HUES64 (cell line): ENCODE measurements around the gene C11orf21.

Source experiments
- H3K27ac ChIP-seq: 2 replicates; pipeline ENCODE4 v1.7.0; 2013; ENCODE audit warnings: low read depth, low read length, inconsistent platforms
- H3K27me3 ChIP-seq: 2 replicates; pipeline ENCODE4 v1.6.1; 2013; ENCODE audit warnings: mild to moderate bottlenecking, low read length; ENCODE audit not compliant: insufficient read depth
- H3K36me3 ChIP-seq: 2 replicates; pipeline ENCODE4 v1.6.1; 2013; ENCODE audit warnings: mild to moderate bottlenecking, low read length; ENCODE audit not compliant: insufficient read depth
- H3K4me1 ChIP-seq: 2 replicates; pipeline ENCODE4 v1.6.1; 2013; ENCODE audit warnings: mild to moderate bottlenecking, low read length, moderate library complexity; ENCODE audit not compliant: insufficient read depth
- H3K4me3 ChIP-seq: 2 replicates; pipeline ENCODE4 v1.5.1; 2013; ENCODE audit warnings: mild to moderate bottlenecking, low read length, moderate library complexity
- H3K9ac ChIP-seq: 2 replicates; pipeline ENCODE4 v1.6.1; 2013; ENCODE audit warnings: mild to moderate bottlenecking, low read depth, low read length
- H3K9me3 ChIP-seq: 2 replicates; pipeline ENCODE4 v1.6.1; 2013; ENCODE audit warnings: low read depth, low read length; ENCODE audit not compliant: insufficient read depth
- WGBS: fragments of 150-250, 120-280 bp; methylation state at CpG from one replicate; pipeline ENCODE4 v1.1.7; 2013; ENCODE audit warnings: missing lambda C conversion rate; 5-methylcytosine and 5-hydroxymethylcytosine counted together

C11orf21 gene

GRCh38 chr11:2298795-2299761, 2.6 kb downstream of the C11orf21 start:
- Histone ChIP-seq H3K9ac (no peak overlapping the region), H3K9me3 (no peaks in the 10 kb centered on the region), H3K27me3 (no peaks in the 10 kb centered on the region; the same call in 1 of the 2 replicates), H3K27ac (no peak overlapping the region), H3K4me3 (no peak overlapping the region), H3K4me1 (no peaks in the 10 kb centered on the region), H3K36me3 (no peaks in the 10 kb centered on the region)
- WGBS, result 72% methylated on average over 18 of the region's 18 CpGs

GRCh38 chr11:2298131-2298794, 3.5 kb downstream of the C11orf21 start:
- Histone ChIP-seq H3K9me3 (no peaks in the 10 kb centered on the region), H3K27me3 (no peaks in the 10 kb centered on the region; the same call in 1 of the 2 replicates), H3K4me3 (no peak overlapping the region), H3K4me1 (no peaks in the 10 kb centered on the region), H3K9ac (no peak overlapping the region), H3K27ac (no peak overlapping the region), H3K36me3 (no peaks in the 10 kb centered on the region)
- 89% methylated on average over 14 of the region's 14 CpGs for WGBS

GRCh38 chr11:2297623-2298030, 4.1 kb downstream of the C11orf21 start:
- Histone ChIP-seq H3K27ac (no peak overlapping the region), H3K27me3 (no peaks in the 10 kb centered on the region; the same call in 1 of the 2 replicates), H3K4me3 (no peak overlapping the region), H3K4me1 (no peaks in the 10 kb centered on the region), H3K9me3 (no peaks in the 10 kb centered on the region), H3K36me3 (no peaks in the 10 kb centered on the region), H3K9ac (no peak overlapping the region)
- 86% methylated on average over 1 of the region's 1 CpG for WGBS

- H3K27me3 ChIP-seq, result no peaks in the 10 kb centered on the region; the same call in 1 of the 2 replicates
- 90% methylated on average over 13 of the region's 13 CpGs for WGBS
- no peak overlapping the region for H3K4me3 ChIP-seq
- H3K4me1 ChIP-seq, result no peaks in the 10 kb centered on the region
- H3K27ac ChIP-seq, result no peak overlapping the region
- no peaks in the 10 kb centered on the region for H3K36me3 ChIP-seq
- H3K9ac ChIP-seq, result no peak overlapping the region
- H3K9me3 ChIP-seq, result no peaks in the 10 kb centered on the region
Observed at GRCh38 chr11:2296913-2297622, 4.7 kb downstream of the C11orf21 start.

GRCh38 chr11:2295971-2296912, 5.5 kb downstream of the C11orf21 start:
- no peaks in the 10 kb centered on the region; the same call in 1 of the 2 replicates for H3K27me3 ChIP-seq
- H3K27ac ChIP-seq, result no peak overlapping the region
- no peak overlapping the region for H3K4me3 ChIP-seq
- H3K9ac ChIP-seq, result no peak overlapping the region
- no peaks in the 10 kb centered on the region for H3K4me1 ChIP-seq
- no peaks in the 10 kb centered on the region for H3K36me3 ChIP-seq
- H3K9me3 ChIP-seq, result no peaks in the 10 kb centered on the region
- WGBS, result 89% methylated on average over 17 of the region's 17 CpGs

GRCh38 chr11:2294926-2295290, 6.8 kb downstream of the C11orf21 start:
- H3K9me3 ChIP-seq, result no peaks in the 10 kb centered on the region
- 89% methylated on average over 8 of the region's 8 CpGs for WGBS
- no peak overlapping the region for H3K9ac ChIP-seq
- H3K4me3 ChIP-seq, result no peak overlapping the region
- H3K27me3 ChIP-seq, result no peaks in the 10 kb centered on the region; the same call in 1 of the 2 replicates
- H3K36me3 ChIP-seq, result no peaks in the 10 kb centered on the region
- no peak overlapping the region for H3K27ac ChIP-seq
- H3K4me1 ChIP-seq, result no peaks in the 10 kb centered on the region

- Histone ChIP-seq H3K9ac (no peak overlapping the region), H3K27me3 (no peaks in the 10 kb centered on the region; the same call in 1 of the 2 replicates), H3K4me3 (no peak overlapping the region), H3K9me3 (no peaks in the 10 kb centered on the region), H3K27ac (no peak overlapping the region), H3K4me1 (no peaks in the 10 kb centered on the region), H3K36me3 (no peaks in the 10 kb centered on the region)
- 85% methylated on average over 27 of the region's 27 CpGs for WGBS
Observed at GRCh38 chr11:2293984-2294925, 7.5 kb downstream of the C11orf21 start.

GRCh38 chr11:2293531-2293971, 8.2 kb downstream of the C11orf21 start:
- no peak overlapping the region for H3K4me3 ChIP-seq
- H3K4me1 ChIP-seq, result no peaks in the 10 kb centered on the region
- no peaks in the 10 kb centered on the region; the same call in 1 of the 2 replicates for H3K27me3 ChIP-seq
- no peaks in the 10 kb centered on the region for H3K9me3 ChIP-seq
- H3K27ac ChIP-seq, result no peak overlapping the region
- no peaks in the 10 kb centered on the region for H3K36me3 ChIP-seq
- WGBS, result 91% methylated on average over 19 of the region's 20 CpGs
- H3K9ac ChIP-seq, result no peak overlapping the region

- peaks cover 12% of the 10 kb centered on the region for H3K27me3 ChIP-seq
- no peak overlapping the region for H3K4me3 ChIP-seq
- no peaks in the 10 kb centered on the region for H3K36me3 ChIP-seq
- H3K9me3 ChIP-seq, result no peaks in the 10 kb centered on the region
- H3K9ac ChIP-seq, result no peak overlapping the region
- 67% methylated on average over 10 of the region's 10 CpGs for WGBS
- H3K4me1 ChIP-seq, result no peaks in the 10 kb centered on the region
- H3K27ac ChIP-seq, result no peak overlapping the region
Observed at GRCh38 chr11:2290351-2290841, 11.3 kb downstream of the C11orf21 start.
